ENCODE results near the gene CNPY1.

CNPY1 gene

GRCh38 chr7:155452505-155453295, 93.7 kb downstream of the CNPY1 start:
- no peak for DNase-seq

GRCh38 chr7:155451840-155452239, 94.5 kb downstream of the CNPY1 start:
- no peak for DNase-seq

Measured in suppressor macrophage treated with lipopolysaccharide for 4 hours (primary cell).